HG03460 (cell line): ENCODE results near the gene FUCA1.
"Not testable (repeated sequence)": the region's sequence is repeated elsewhere in the genome, so short reads cannot be mapped to it uniquely, and the experiment has no call there.

Experiments
- ATAC-seq: cut with Tn5 transposase; IDR thresholded peaks from one replicate; pipeline ENCODE4 v1.9.1; 2021; ENCODE audit not compliant: unreplicated experiment

Gene FUCA1

DNA sequence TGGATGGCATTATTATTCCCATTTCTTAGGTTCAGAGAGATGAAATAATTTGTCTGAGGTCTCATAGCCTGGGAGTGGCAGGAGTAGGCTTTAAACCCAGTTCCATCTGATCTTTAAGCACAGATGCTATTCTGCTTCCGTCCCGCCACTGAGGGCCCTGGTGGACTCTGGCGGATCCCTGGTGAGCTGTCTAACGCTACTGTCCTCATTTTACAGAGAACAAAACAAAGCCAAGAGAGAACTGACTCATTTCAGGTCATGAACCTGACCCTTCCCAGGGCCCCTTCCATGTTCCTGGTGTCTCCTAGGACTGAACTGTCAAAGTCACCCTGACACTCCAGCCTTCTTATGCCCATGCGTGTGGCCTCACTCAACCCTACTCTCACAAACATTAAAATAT, 64.4 kb downstream of the FUCA1 start:
- no peak for ATAC-seq

DNA sequence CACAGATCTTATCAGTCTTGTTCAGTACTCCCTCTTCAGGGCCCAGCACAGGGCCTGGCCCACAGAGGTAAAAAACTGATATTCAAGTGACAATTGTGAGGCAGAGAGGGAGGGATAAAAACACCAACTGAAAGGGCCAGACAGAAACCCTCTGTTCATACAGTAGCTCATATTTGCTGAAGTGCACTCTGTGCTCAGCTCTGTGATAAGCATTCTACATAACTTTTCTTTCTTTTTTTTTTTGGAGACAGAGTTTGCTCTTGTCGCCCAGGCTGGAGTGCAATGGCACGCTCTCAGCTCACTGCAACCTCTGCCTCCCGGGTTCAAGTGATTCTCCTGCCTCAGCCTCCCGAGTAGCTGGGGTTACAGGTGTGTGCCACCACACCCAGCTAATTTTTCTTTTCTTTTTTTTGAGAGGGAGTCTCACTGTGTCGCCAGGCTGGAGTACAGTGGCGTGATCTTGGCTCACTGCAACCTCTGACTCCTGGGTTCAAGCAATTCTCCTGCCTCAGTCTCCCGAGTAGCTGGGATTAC, 65.2 kb downstream of the FUCA1 start:
- ATAC-seq: not testable (repeated sequence)

GRCh38 chr1:23801876-23802275, 66.2 kb downstream of the FUCA1 start:
- no peak for ATAC-seq

DNA sequence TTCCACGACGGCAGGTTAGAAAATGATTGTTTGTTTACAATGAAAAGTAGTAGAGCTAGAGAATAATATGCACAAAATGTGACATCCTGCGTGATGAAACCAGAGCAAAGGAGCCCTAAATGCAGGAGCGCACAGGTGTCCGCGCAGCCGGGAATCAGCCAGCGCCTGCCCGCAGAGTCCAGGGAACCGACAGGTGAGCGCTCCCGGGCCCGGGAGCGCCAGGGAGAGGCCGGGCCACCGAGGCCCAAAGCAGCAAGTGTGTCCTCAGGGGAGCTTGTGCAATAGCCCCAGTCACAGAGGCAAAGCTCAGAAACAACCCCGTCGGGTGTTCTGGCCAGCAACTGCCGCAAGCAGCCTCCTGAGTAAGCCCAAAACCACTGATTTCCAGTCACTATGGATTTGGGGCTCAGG, 66.7 kb downstream of the FUCA1 start:
- no peak for ATAC-seq

DNA sequence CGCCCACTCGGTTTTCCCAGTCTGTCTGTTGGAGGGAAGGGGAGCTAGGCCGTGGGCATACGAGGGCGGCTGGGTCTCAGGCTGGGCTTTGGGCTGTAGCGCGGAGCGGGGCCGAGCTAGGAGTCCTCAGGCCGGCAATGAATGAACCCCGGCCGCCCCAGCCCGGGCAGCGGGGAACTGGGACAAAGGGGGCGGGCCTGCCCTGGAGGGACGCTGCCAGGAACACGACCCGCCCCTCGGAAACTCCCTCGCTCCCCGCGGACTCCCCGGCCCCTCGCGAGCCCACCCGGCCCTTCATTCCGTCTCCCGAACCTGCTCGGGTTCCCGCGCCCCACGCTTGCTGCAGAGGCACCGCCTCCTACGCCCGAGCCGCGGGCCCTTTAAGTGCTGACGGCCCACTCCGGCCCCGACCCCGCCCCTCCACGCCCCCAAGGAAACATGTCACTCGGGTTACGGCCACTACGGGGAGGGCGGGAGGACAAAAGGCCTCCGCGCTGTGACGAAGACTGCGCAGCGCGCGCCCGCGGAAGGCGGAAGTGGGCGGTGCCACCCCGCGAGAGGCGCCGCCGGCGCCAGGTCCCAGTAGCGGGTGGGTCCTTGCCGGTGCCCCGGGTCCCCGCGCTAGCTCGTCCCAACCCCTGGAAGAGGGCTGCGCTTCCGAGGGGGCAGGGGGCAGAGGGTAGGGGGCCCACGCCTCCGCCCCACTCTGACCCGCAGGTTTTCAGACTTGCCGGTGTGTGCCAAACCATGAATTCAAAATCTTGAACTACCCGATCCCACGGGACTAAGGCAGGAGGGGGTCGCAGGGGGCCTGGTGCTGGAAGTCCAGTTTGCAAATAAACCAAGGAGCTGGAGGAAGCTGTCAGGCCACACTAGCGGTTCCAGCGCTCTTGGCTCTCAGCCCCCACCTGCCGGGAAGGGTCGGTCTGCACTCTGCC, 67.4 kb downstream of the FUCA1 start, which contains the start of gene GALE:
Gene GALE (minus strand): TSS at position 355 of the 938 bp plus-strand sequence. CDS start 1,747 bp downstream, outside the sequence.
- peak; percentile 70 for ATAC-seq

DNA sequence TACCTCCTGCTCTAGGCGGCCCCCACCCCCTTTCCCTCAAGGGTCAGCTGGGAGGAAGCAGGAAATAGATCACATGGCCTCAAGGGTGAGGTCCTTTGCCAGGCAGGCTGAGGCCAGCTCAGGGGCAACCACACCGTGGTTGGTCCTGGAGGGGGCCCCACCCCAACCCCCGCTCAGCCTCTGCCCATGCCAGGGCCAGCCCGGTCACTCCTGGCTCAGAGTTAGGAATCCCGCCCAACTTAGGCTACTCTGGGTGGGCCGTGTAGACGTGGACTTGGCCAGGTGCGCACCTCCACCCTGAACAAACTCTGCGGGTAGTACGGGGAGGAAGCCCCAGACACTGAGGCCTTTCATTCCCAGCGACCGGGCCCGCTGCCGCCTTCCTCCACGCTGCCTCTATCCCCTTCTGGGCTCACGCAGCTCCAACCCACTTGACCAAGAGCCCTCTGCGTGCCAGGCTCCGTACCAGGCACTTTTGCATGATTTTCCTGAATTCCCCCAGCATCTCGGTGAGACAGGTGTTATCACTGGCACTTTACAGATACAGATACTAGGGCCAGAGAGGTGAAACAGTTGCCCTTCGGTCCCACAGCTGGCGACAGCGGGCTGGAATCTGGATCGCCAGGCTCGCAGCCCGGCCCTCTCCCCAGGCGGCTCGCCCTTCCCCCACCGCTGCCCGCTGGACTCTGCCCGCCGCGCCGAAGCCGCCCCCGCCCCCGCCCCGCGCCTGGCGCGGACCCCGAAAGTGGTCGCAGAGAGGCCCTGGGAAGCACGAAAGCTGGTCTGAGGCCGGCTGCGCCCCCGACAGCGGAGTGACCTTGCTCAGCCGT, 68.3 kb downstream of the FUCA1 start:
- peak; percentile 4 for ATAC-seq

DNA sequence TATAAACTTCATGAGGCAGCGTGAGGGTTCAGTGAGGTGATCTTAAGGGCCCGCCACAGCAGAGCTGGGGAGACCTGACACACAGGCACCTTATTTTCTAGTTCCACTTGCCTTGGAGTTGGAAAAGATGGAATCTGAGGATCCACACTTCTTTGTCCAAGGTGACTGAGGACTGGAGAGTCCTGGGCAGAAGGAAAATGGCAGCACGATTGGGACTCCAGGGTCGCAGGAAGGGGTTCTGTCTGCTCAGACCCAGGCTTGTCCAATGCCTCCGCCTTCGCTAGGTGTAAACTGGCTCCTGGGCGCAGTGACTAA, 68.9 kb downstream of the FUCA1 start:
- no peak for ATAC-seq

DNA sequence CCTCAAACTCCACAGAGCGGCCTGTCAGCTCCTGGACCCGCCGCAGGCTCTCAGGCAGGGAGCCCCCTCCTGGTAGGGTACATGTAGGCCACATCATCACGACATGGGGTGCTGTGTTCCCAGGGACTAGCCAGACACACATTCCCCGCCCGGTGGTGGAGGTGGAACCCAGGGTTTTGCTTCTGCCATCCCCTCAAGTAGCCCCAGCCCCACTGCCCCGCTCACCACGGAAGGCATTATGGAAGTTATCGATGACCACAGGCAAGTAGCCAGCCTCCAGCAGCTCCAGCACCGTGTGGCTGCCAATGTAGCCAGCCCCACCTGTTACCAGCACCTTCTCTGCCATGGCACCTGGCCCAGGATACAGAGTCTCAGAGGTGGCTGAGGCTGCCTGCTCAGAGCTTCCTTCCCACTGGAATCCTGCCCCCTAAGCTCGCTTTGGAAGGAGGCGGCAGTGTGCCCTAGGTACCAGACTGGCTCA, 69.4 kb downstream of the FUCA1 start:
- ATAC-seq: no peak

GRCh38 chr1:23797478-23798448, 70.3 kb downstream of the FUCA1 start:
- ATAC-seq: no peak

GRCh38 chr1:23796466-23797271, 71.4 kb downstream of the FUCA1 start:
- no peak for ATAC-seq

- no peak for ATAC-seq
Observed at GRCh38 chr1:23795676-23796465, 72.2 kb downstream of the FUCA1 start.
